COR-L47 (cell line): ENCODE results near the gene P2RX3.
"Not testable (repeated sequence)": the region's sequence is repeated elsewhere in the genome, so short reads cannot be mapped to it uniquely, and the experiment has no call there.

Experiments
- DNase-seq: peaks from one replicate; lab custom pipeline; 2025; lab: John Stamatoyannopoulos, UW

P2RX3 gene

GRCh38 chr11:57349491-57350274 lies 11.5 kb downstream of the P2RX3 start:
- peak; percentile 25 for DNase-seq

- no peak for DNase-seq
Observed at GRCh38 chr11:57353036-57353435, 14.9 kb downstream of the P2RX3 start.

DNA sequence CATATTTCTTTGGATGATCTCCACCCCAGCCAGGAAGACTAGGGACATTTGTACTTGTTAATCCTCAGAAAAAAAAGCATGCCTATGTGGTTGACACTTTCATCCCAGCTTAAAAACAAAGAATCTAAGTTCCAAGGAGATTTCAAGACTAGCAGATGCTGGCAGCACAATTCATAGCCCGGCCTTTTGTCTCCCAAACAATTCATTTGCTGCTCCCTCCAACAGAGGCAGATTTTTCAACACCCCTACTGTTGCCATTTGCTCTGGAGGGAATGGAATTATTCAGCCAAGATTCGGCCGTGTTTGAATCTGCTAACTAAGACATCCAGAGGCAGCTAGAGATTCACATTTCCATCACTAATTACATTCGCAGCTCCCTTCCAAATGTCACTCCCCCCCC lies 15.3 kb downstream of the P2RX3 start:
- DNase-seq = no peak

DNA sequence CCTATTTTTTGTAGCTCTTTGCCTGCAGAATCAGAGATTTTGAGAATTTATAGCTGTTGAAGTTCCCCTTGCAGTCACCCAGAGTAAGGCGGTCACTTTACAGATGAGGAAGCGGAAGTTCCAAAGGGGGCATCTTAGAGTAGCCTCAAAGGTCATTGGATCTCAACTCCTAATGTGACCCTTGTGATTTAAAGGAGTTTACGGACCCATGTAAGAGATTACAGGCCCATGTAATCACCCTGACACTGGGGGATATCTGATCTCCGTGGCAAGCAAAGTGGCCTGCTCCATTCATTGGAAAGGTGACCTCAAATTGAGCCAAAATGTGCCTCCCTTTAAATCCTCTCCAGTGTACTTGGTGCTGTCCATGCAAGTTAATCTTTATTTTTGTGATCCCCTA lies 15.7 kb downstream of the P2RX3 start:
- DNase-seq = no peak

GRCh38 chr11:57354699-57355098 lies 16.5 kb downstream of the P2RX3 start:
- DNase-seq = no peak

GRCh38 chr11:57356268-57356667 lies 18.1 kb downstream of the P2RX3 start:
- no peak for DNase-seq

DNA sequence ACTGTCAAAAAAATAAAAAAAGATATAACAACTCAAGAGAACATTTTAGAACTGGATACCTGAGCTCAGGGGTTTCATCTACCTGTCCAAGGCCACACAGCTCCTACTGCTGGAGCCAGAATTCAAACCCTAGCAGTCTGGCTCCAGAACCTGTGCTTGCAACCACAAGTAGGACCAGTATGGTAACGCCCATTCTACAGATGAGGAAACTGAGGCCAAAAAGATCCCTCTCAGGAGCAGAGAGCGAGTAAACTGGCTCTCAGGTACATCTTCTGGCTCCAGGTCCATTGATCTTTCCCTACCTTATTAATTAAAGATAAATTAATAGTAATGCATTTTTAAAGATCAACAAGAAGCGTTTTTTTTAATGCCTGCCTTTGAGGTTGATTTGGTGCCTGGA lies 19.2 kb downstream of the P2RX3 start:
- no peak for DNase-seq

- no peak for DNase-seq
Observed at GRCh38 chr11:57357856-57358255, 19.7 kb downstream of the P2RX3 start.

- no peak for DNase-seq
Observed at GRCh38 chr11:57358543-57358961, 20.4 kb downstream of the P2RX3 start.

- no peak for DNase-seq
Observed at GRCh38 chr11:57358991-57359390, 20.8 kb downstream of the P2RX3 start.

DNA sequence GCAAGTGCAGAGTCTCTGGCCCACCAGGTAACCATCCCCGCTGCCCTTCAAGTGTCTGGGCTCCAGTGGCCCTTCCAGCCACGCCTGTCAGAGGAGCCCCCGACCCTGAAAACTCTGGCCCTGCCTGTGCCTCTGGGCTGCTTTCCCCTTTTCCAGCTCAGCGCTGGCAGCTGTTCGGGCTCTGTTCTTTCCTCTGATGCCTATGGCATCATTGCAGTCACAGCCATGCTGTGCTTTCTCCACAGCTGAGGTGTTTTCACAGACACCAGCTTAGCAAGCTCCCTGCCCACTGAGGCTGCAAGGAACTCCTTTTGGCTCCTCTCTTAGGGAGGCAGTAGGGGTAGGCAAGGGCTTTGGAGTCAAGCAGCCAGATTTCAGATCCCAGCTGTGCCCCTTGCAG lies 21.2 kb downstream of the P2RX3 start:
- DNase-seq = no peak

DNA sequence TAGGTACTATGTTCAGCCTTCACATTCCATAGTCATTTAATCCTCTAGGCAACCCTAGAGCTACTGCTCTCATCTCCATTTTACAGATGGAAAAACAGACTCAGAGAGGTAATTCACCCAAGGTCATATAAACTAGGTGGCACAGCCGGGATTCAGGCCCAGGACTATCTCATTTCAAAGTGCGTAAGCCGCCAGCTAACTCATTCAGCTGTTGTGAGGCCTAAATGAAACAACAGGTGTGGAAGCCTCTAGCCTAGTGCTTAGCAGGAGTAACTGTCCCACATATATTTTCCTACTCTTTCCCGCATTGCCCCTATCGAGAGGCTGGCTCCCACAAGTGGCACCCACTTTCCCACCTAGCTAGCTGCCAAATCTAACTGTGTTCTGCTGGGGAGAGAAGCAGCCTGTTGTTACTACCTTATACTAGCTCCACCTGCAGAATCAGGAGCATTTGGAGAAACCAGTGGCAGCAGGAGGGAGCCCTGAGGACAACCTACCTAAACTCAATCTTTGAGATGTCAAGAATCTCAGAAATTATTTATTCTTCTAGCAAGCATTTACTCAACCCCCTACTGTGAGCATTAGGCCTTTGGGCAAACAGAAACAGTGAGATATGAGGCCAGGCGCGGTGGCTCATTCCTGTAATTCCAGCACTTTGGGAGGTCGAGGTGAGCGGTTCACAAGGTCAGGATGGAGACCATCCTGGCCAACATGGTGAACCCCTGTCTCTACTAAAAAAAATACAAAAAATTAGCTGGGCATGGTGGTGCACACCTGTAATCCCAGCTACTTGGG lies 21.9 kb downstream of the P2RX3 start:
- DNase-seq = no peak

- DNase-seq = no peak
Observed at GRCh38 chr11:57360991-57361390, 22.8 kb downstream of the P2RX3 start.

DNA sequence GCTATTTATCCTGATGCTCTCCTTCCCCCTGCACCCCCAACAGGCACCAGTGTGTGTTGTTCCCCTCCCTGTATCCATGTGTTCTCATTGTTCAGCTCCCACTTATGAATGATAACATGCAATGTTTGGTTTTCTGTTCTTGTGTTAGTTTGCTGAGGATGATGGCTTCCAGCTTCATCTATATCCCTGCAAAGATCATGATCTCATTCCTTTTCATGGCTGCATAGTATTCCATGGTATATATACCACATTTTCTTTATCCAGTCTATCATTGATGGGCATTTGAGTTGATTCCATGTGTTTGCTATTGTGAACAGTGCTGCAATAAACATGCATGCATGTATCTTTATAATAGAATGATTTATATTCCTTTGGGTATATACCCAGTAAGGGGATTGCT lies 23.3 kb downstream of the P2RX3 start:
- DNase-seq = not testable (repeated sequence)

GRCh38 chr11:57361926-57362325 lies 23.8 kb downstream of the P2RX3 start:
- no peak for DNase-seq

- DNase-seq = no peak
Observed at GRCh38 chr11:57363131-57364080, 25.3 kb downstream of the P2RX3 start.

DNA sequence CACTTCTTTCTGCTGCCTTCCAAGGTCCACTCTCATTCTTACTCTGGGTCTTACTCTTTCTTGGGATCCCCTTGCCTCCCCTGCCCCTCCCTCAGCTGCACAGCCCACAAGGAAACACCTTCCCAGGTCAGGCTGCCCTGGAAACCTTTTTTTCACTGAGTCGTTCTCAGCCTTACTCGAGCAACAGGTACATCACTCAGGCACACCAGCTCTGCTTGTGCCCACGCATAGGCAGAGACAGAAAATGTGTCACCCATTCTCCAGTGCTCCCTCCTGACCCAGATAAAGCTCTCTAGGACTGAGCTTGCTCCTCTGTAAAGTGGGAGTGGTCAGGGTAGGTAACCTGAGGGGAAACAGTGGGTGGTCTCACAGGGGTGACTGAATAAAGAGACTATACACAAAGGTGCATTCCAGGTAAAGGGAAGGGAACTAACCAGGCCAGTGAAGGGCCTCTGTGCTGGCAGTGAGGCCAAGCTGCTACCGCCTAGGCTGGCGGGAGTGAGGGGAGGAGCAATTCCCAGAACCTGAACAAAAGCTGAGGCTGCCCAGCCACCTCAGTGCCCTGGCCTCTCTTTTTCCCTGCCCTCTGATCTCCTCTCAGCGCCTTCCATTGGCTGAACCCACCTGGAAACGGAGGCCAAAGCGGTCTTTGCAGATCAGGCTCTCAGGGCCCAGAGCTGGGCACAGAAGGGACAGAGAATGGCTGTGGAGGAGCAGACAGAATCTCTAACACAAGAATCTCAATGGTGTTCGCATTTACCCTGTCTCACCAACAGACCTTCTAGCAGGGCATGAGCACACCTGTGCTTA lies 26.9 kb downstream of the P2RX3 start:
- no peak for DNase-seq

DNA sequence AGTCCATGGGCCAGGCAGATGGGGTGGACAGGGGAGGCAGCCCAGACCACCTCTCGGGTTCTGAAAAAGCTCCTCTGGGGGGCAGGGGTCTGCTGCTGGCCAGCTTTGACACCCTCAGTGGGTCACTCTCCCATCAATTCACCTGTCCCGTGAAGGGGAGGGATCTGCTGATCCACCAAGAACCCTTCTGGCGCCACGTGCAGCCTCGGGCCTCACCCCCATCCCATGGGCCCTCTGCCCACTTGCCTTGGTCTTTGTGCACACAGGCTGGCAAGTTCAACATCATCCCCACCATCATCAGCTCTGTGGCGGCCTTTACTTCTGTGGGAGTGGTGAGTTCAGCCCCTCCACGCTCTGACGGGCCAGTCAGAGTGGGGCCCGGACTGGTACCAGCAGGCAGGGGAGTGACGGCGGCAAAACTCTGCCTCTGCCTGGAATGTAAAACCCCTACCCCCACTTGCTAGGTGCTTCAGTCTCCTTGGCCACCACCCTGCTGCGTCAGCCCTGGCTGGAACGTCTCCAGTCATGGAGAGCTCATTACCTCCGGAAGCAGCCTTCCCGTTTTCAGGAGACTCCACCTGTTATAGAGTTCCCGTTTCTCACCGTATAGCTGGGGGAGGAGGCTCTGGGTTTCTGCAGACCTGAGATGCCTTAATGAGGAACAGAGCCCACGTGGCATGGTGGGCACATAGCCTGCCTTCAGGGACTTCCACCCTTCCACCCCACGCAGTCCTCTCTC lies 30.1 kb downstream of the P2RX3 start:
- DNase-seq = no peak

GRCh38 chr11:57368845-57369232 lies 30.7 kb downstream of the P2RX3 start:
- DNase-seq = no peak

- no peak for DNase-seq
Observed at GRCh38 chr11:57370251-57370650, 32.1 kb downstream of the P2RX3 start.

DNA sequence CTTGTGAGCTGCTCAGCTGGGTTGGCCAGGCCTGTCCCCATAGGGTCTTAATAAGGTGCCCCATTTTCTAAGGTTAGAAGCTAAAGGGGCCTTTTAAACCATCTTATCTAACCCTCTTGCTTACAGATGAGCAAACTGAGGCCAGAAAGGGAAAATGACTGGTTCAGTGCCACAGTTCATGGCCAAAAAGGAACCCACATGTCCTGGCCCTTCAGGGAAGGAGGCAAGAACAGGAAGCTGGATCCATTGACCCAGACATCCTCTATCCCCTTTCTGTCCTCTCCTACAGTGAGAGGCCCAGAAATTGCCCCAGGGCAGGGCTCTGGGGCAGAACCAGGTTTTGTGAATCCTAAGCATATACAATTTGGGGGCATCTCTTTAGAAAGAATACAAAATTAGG lies 32.8 kb downstream of the P2RX3 start:
- no peak for DNase-seq
